Measurements from ENCODE around the gene TAPT1. TPM values are rescaled to one million over a fixed set of nuclear protein-coding genes. Genes with fewer than 3 reads are reported as not detected.

The TAPT1 gene
- polyA plus RNA-seq, 3 donors: 30.9 to 44.8 (median 42.7) TPM

DNA sequence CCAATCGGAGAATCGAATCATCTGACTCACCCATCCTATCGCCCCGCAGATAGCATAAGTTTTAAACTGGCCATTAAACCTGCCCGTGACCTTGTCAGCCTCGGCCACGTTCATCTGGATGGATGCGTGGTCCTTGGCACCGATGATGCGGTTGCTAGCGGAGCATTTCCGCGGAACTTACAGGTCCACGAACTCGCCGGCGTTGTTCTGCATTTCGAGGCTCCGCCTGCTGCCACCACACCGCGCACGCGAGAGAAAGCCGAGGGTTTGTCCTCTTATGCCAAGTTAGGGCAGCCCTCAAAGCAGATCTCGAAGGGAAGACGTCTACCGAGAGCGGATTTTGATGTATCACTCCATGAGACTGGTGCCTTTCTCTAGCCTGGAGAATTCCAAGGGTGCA, 30.1 kb upstream of the TAPT1 start:
- DNase-seq: no peak

DNA sequence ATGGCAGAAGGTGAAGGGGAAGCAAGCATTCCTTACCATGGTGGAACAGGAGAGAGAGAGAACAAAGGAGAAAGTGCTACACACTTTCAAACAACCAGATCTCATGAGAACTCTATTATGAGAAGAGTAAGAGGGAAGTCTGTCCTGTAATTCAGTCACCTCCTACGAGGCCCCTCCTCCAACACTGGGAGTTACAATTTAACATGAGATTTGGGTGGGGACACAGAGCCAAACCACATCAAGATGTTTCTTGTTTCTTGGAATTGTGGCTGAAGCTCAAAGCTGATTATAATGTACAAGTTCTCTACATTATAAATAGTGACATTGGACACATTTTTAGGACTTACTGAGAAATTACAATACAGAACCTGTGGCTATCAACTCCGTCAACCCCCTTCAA, 29.5 kb upstream of the TAPT1 start:
- no peak for DNase-seq

DNA sequence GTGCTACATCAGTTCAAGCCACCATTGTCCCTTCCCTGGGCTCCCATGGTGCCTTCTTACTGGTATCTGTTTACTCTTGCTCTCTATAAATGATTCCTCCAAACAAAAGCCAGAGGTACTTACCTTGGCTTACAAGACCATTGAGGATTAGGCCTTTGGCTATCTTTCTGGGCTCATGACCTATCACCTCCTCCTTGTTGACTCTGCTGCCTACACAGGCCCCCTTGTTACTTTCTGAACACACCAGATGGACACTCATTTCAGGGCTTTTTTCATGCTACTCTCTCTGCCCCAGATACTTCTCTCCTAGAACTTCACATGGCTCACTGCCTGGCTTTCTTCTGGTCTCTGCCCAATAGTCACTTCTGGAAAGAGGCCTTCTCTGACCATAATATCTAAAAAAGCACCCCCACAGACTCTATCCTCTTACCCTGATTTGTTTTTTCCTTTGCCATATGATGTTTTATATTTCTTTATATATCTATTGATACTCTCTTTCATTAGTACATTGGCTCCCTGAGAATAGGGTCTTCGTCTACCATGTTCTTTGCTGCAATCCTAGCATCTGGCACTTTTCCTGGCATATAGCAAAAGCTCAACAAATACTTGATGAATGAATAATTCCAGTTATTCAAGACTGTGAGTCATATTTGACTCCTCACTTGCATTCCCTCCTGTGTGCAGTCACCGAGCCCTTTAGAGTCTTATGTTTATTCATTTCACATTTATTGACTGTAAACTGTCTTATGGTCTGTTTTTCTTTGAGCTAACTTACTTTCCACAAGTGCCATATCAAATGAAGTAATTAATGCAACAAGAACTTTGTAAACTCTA, 27.1 kb upstream of the TAPT1 start:
- no peak for DNase-seq

GRCh38 chr4:16250661-16251365, 24.5 kb upstream of the TAPT1 start:
- DNase-seq: no peak

GRCh38 chr4:16248605-16249004, 22.3 kb upstream of the TAPT1 start:
- no peak for DNase-seq

DNA sequence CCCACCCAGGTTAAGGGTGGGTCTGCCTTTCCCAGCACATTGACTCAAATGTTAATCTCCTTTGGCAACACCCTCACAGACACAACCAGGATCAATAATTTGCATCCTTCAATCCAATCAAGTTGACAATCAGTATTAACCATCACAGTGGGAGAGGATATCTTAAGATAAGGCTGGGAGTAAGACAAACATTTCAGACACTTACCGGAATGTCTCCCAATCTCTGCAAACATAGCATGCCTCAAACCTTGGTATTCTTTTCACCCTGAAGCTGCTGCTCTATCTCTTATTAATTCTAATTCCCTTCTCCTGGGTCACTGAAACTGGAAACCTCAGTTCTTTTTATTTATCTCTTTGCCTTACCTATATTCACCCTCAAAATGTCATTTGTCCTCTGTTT, 19.0 kb upstream of the TAPT1 start:
- no peak for DNase-seq

DNA sequence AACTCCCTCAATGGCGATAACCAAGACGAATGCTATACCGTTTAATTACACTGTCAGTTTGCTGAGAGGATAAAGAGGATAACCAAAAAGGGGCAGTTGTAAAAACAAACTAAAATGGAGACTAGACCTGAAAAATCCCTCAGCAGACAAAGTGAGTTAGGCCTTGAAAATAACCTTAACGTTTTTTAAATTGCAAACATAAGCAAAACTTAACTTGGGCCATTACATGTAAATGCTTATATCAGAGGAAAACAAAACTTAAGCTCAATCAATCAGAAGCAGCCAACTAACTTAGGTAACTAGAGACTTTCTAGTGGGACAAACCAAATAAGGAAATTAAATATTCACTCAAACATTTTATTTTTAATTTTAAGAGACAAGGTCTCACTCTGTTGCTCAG, 17.0 kb upstream of the TAPT1 start:
- DNase-seq: no peak

DNA sequence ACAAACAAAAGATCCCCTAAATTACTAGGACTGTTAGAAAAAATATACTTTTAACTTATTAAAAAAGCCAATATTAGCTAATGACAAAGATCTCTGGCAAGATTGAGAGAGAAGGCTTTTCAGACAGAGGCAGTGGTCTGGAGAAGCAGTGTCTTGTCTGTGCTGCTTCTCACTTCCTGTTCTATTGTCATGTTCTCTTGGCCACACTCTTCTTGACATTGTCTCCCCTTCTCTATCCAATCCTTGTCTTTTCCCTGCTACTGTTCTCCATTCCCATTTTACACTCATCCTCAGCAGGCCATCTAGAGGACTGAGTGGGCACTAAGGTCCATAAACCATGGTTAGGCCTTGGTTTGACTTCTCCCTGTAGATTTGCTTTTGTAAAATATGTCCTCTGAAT, 14.0 kb upstream of the TAPT1 start:
- DNase-seq: no peak

- no peak for DNase-seq
Observed at GRCh38 chr4:16239086-16239485, 12.8 kb upstream of the TAPT1 start.

- DNase-seq: no peak
Observed at GRCh38 chr4:16238327-16238726, 12.1 kb upstream of the TAPT1 start.

- no peak for DNase-seq
Observed at GRCh38 chr4:16237715-16238114, 11.4 kb upstream of the TAPT1 start.

- no peak for DNase-seq
Observed at GRCh38 chr4:16236402-16237023, 10.2 kb upstream of the TAPT1 start.

- no peak for DNase-seq
Observed at GRCh38 chr4:16235209-16235608, 8.9 kb upstream of the TAPT1 start.

DNA sequence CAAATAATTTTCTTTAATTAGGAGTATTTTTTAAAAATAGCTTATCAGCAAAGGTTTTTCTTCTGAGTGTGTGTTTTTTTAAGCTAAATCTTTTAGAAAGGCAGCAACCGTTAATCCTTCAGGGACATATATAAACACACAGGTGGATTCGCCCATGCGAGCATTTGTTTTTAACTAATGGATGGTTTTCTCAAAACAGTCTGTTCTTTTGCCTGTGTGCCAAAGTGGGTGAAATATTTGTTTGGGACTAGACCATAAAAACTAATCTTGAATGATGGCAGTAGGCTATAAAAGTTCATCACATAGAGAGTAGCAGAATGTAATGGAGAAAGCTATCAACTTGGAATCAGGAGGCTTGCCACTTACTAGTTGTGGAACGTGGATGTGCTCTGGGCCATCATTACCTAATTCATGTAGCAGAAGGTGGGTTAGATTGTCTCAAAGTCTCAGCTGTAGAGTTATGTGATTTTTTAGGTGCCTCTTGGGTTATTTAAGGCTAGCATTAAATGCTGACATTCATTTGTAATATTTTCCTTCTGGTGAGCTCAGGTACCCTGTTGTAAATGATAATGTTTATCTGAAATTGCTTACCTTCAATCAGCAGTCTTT, 7.4 kb upstream of the TAPT1 start:
- DNase-seq: no peak

GRCh38 chr4:16231570-16232245, 5.4 kb upstream of the TAPT1 start:
- DNase-seq: no peak

GRCh38 chr4:16230308-16230707, 4.0 kb upstream of the TAPT1 start:
- DNase-seq: no peak

DNA sequence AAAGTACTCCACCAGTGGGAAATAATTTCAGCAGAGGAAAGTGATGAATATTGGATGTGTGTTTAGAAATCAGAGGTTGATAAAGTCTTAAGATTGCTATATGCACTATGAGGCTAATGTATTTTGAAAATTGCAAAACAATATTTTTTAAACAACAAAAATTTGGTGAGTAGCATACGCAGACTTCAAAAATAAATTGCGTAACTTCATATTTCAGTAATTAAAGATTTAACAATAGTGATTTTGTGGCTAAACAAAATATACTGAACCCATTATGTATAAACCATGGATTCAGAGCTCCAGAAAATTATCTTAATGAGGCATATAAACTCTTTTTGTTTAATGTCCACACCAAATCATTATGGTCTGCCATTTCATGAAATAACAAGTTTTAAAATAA, 3.3 kb upstream of the TAPT1 start:
- DNase-seq: no peak

DNA sequence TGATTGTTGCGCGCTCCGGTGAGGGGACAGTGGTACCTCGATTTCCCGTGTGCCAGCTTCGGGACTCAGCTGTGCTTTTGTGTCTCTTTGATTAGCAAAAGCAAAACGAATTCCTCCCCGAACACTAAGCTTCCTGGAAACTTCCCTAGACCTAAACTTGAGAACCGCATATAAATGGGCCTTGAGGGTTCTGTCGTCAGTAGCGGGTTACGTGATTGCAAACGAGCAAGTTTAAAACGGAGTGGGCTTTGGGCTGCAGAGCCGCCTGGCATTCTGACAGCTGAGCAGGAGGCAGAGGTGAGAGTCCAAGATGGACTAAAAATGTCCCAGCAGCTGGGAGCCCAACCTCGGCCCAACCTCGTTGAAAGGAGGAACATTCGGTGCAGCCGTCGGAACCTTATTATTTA, 1.2 kb upstream of the TAPT1 start:
- peak; percentile 48 for DNase-seq

DNA sequence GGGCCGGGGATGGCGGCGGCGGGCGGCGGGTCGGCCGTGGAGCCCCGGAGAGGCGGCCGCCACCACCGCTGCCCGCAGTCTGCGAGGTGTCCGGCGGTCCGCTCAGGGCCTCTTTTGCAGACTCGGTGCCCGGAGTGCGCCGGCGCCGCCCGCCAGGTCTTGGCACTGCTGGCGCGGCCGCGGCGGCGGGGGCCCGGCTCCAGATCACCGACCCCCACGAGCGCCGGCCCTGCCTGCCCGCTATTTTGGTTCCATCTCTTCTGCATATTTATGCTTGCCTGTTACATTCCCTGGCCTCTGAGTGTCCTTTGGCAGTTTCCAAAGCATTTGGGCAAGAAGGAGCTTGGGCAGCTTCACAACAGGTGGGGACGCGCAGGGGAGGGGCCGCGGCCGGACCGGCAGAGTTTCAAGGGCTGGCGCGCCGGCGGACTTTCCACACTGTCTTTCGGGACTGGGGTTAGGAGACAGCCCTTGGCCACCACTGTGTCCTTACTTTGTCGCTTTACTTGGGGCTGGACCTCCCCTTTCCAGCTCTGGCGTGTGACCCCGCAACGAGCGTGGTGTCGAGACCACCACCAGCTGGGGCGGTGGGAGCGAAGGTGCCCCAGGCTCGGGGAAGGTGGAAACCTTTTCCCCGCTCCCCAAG, 668 bp upstream of the TAPT1 start:
- DNase-seq: peak; percentile 41

- no peak for DNase-seq
Observed at GRCh38 chr4:16225167-16225862, 956 bp downstream of the TAPT1 start.
